Measurements from ENCODE around the gene SLC6A11.

Gene SLC6A11

GRCh38 chr3:10889206-10889960 lies 73.4 kb downstream of the SLC6A11 start:
- Histone ChIP-seq H3K4me1 (no peaks in the 10 kb centered on the region), H3K27me3 (peaks cover 0 to 5% of the 10 kb centered on the region in 2 donors), H3K9me3 (peaks cover 0 to 15% (median 6%) of the 10 kb centered on the region in 3 donors), H3K27ac (no peak overlapping the region), H3K36me3 (no peaks in the 10 kb centered on the region), H3K4me3 (no peak overlapping the region)
- intact Hi-C loops (cut with DNase I; ENCODE audit: low total_unique reads) = no loop called here
- TF ChIP-seq CTCF (IDR thresholded peaks at IDR 0.05) = no peak
- DNase-seq = no peak

DNA sequence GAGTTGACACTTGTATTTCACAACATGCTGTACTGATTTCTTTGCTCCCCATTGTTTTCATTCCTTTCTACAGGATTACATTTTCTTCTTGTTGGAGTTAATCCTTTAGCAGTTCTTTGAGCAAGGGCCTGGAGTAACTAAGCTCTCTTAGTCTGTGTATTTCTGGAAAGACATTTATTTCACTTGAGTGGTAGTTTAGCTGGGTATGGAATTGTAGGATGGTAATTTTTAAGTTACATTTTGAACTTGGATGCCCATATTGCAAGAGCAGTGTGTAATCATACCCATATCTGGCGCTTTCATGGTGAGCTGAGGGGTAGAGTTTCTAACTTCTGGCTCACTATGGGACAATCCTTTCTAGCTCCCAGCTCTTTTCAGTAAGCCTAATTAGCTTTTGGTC lies 74.6 kb downstream of the SLC6A11 start:
- Histone ChIP-seq H3K4me3 (no peak overlapping the region), H3K9me3 (peaks cover 0 to 15% (median 6%) of the 10 kb centered on the region in 3 donors), H3K27ac (no peak overlapping the region), H3K36me3 (no peaks in the 10 kb centered on the region), H3K27me3 (peaks cover 0 to 2% of the 10 kb centered on the region in 2 donors), H3K4me1 (no peaks in the 10 kb centered on the region)
- DNase-seq = no peak
- intact Hi-C loops (cut with DNase I; ENCODE audit: low total_unique reads) = no loop called here
- no peak for TF ChIP-seq CTCF (IDR thresholded peaks at IDR 0.05)

- no peak for DNase-seq
- Histone ChIP-seq H3K9me3 (peaks cover 0 to 17% (median 6%) of the 10 kb centered on the region in 3 donors), H3K36me3 (no peaks in the 10 kb centered on the region), H3K4me1 (no peaks in the 10 kb centered on the region), H3K27ac (no peak overlapping the region), H3K27me3 (no peaks in the 10 kb centered on the region), H3K4me3 (no peak overlapping the region)
- intact Hi-C loops (cut with DNase I; ENCODE audit: low total_unique reads) = no loop called here
- TF ChIP-seq CTCF (IDR thresholded peaks at IDR 0.05) = no peak
Observed at GRCh38 chr3:10892622-10893021, 76.6 kb downstream of the SLC6A11 start.

- no peak for DNase-seq
- no peaks in the 10 kb centered on the region for H3K4me1 ChIP-seq
- peaks cover 0 to 19% (median 9%) of the 10 kb centered on the region in 3 donors for H3K9me3 ChIP-seq
- TF ChIP-seq CTCF (IDR thresholded peaks at IDR 0.05) = no peak
- H3K4me3 ChIP-seq = no peak overlapping the region
- H3K36me3 ChIP-seq = no peaks in the 10 kb centered on the region
- intact Hi-C loops (cut with DNase I; ENCODE audit: low total_unique reads) = no loop called here
- no peak overlapping the region for H3K27ac ChIP-seq
- H3K27me3 ChIP-seq = no peaks in the 10 kb centered on the region
Observed at GRCh38 chr3:10901296-10901945, 85.4 kb downstream of the SLC6A11 start.

DNA sequence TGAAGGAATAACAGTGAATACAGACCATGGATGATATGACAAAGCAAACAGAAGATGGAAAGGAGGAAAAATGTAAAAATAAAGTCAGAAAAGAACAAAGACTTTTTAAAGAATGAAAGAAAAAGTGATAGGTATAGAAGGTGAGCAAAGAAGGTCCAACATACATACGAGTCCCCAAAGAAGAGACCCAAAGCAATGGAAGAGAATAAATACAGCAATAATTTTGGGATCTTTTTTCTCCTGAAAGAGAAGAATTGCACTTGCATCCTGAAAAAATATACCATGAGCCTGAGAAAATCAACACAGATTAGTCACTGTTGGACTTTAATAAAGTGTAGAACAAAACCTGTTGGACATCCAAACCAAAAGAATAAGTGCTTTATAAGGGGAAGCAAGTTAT lies 91.2 kb downstream of the SLC6A11 start:
- peaks cover 0 to 13% of the 10 kb centered on the region in 2 donors for H3K27me3 ChIP-seq
- H3K4me1 ChIP-seq = no peaks in the 10 kb centered on the region
- intact Hi-C loops (cut with DNase I; ENCODE audit: low total_unique reads) = no loop called here
- H3K9me3 ChIP-seq = peaks cover 9 to 32% (median 24%) of the 10 kb centered on the region in 3 donors
- no peak for DNase-seq
- TF ChIP-seq CTCF (IDR thresholded peaks at IDR 0.05) = no peak
- H3K27ac ChIP-seq = no peak overlapping the region
- H3K36me3 ChIP-seq = no peaks in the 10 kb centered on the region
- no peak overlapping the region for H3K4me3 ChIP-seq

Measured in tibial artery (tissue), 4 donors.